ENCODE results near the gene HOXB8.
A peak's percentile ranks its signal among the peaks of the same experiment; 100 is the strongest.

Gene HOXB8

GRCh38 chr17:48621410-48622392 is 6.6 kb upstream of the HOXB8 start:
- TF ChIP-seq L3MBTL2 (conservative IDR thresholded peaks at IDR 0.05) (peak; percentile 20), LEF1 (IDR thresholded peaks at IDR 0.05; ENCODE audit: borderline replicate concordance) (no peak)
- ChIA-PET CTCF (interaction anchor here (0.6 to 2.1 kb wide), 7 partner anchors 15 to 462 kb away, joined by 3 to 8 read pairs (median 4); no protein-coding TSS in a partner anchor), POLR2A (interaction anchor here (0.8 to 2.7 kb wide), 8 partner anchors 7 to 459 kb away, joined by 3 to 9 read pairs (median 4); partner anchors contain the start of genes HOXB13 and HOXB8)
- DNase-seq (ENCODE audit: extremely low spot score) = no peak

- ChIA-PET CTCF (interaction anchor here (0.6 to 1.8 kb wide), 6 partner anchors 16 to 405 kb away, joined by 3 to 8 read pairs (median 4); no protein-coding TSS in a partner anchor), POLR2A (interaction anchor here (0.8 to 2.7 kb wide), 4 partner anchors 12 to 458 kb away, joined by 3 to 7 read pairs (median 3); no protein-coding TSS in a partner anchor)
- 0 out of 2 replicates have a peak, but pooled peaks have one; percentile 79 for TF ChIP-seq HDGF (IDR thresholded peaks at IDR 0.05; ENCODE audit: borderline replicate concordance)
- TF ChIP-seq CTBP1 (IDR thresholded peaks at IDR 0.05; ENCODE audit: borderline replicate concordance) = 0 out of 2 replicates have a peak, but pooled peaks have one; percentile 18
- no peak for TF ChIP-seq FOXK2 (IDR thresholded peaks at IDR 0.05)
- no peak for DNase-seq (ENCODE audit: extremely low spot score)
Observed at GRCh38 chr17:48620461-48621139, 5.5 kb upstream of the HOXB8 start.

GRCh38 chr17:48619826-48620449 is 4.8 kb upstream of the HOXB8 start:
- TF ChIP-seq FOXA1 (IDR thresholded peaks at IDR 0.05) (no peak), PKNOX1 (IDR thresholded peaks at IDR 0.05) (no peak), TARDBP (IDR thresholded peaks at IDR 0.05) (no peak), FOXM1 (IDR thresholded peaks at IDR 0.05; ENCODE audit: borderline replicate concordance) (no peak), LEF1 (IDR thresholded peaks at IDR 0.05; ENCODE audit: borderline replicate concordance) (no peak)
- ChIA-PET POLR2A (interaction anchor here (1.0 to 2.7 kb wide), 4 partner anchors 11 to 404 kb away, joined by 3 to 7 read pairs (median 4); no protein-coding TSS in a partner anchor), CTCF (interaction anchor here (0.6 to 1.8 kb wide), 2 partner anchors 17 to 226 kb away, joined by 3 to 8 read pairs; no protein-coding TSS in a partner anchor)
- DNase-seq (ENCODE audit: extremely low spot score) = no peak

DNA sequence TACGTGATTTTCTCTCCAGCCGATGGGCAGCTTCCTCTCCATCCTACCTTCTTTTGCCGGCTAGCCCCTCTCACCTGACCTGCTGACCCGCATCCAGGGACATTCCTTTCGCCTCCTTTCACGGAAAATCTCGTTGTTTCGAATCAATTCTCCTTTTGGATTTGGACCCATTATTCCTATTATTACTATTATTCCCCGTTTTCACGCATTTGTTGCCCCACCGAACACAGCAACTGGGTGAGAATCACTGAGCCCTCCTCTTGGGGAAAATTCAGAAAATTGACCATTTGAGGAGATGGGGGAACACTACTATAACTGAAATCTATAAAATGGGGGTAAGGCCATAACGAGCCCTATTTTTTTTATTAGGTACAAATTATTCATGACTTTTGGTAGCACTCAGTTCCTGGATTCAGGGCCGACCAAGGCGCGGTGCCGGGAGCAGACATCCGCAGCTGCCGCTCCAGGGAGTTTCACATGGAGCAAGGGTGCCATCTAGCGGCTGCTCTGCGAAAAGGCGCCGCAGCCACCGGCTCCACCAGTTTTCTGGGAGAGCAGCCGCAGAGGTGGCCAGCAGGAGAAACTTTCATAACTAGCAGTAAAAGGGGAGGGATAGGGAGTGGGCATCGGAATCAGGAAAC is 3.3 kb upstream of the HOXB8 start:
- ChIA-PET CTCF (interaction anchor here (0.6 to 1.9 kb wide), 15 partner anchors 10 to 476 kb away, joined by 3 to 5 read pairs (median 4); partner anchors contain the start of gene HOXB5), POLR2A (interaction anchor here (0.6 kb wide), 1 partner anchor 204 kb away, joined by 3 read pairs; no protein-coding TSS in a partner anchor)
- peak; percentile 81 for DNase-seq (ENCODE audit: extremely low spot score)

DNA sequence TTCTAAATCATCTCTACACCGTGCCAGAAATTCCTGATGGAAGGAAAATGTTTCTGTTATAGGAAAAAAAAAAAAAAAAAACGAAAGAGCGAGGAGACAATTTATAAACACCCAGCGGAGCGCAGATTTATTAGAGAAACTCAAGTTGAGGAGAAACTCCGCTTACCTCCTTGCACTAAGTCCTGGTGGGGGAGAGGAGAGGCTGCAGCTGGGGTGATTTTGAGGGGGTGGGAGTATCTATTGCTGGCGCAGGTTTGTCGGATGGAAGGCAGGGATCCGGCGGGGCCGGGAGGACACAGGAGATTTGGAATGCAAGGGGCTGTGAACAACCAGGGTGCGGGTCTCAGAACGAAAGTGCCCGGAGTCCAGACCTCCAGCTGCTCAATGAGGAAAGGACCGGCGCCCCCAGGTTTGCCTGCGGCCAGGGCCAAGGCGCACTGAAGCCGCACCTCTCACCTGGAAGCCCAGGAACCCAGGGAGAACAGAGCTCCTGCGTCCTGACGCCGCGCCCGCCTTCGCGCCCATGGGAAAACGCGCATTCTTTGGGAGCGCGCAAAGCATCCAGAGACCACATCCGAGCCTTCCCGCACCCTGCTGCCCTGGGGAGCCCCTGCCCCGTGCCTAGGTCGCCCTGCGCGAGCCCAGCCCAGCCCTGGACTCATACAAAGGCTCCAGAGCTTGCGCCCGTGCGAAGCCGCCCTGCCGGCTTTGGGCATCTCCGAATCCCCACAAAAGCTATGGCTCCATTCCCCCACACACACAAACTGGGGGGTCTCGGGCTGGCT is 2.6 kb upstream of the HOXB8 start:
- TF ChIP-seq ELF4 (IDR thresholded peaks at IDR 0.05) = no peak
- no peak for TF ChIP-seq CTBP1 (IDR thresholded peaks at IDR 0.05; ENCODE audit: borderline replicate concordance)
- no peak for TF ChIP-seq L3MBTL2 (conservative IDR thresholded peaks at IDR 0.05)
- no peak for TF ChIP-seq FOXA1 (IDR thresholded peaks at IDR 0.05)
- TF ChIP-seq BHLHE40 (IDR thresholded peaks at IDR 0.05; ENCODE audit: borderline replicate concordance) = no peak
- TF ChIP-seq FOXM1 (IDR thresholded peaks at IDR 0.05; ENCODE audit: borderline replicate concordance) = no peak
- no peak for TF ChIP-seq HDGF (IDR thresholded peaks at IDR 0.05; ENCODE audit: borderline replicate concordance)
- no peak for TF ChIP-seq SUZ12 (IDR thresholded peaks at IDR 0.05)
- TF ChIP-seq NFRKB (IDR thresholded peaks at IDR 0.05) = no peak
- no peak; the same call in 1 of the 2 replicates for TF ChIP-seq ZNF384 (IDR thresholded peaks at IDR 0.05)
- no peak for TF ChIP-seq LEF1 (IDR thresholded peaks at IDR 0.05; ENCODE audit: borderline replicate concordance)
- TF ChIP-seq TARDBP (IDR thresholded peaks at IDR 0.05) = no peak
- TF ChIP-seq FOXK2 (IDR thresholded peaks at IDR 0.05) = no peak
- ChIA-PET POLR2A (interaction anchor here (0.6 kb wide), 1 partner anchor 203 kb away, joined by 3 read pairs; no protein-coding TSS in a partner anchor), CTCF (interaction anchor here (0.7 to 1.9 kb wide), 10 partner anchors 19 to 355 kb away, joined by 3 to 5 read pairs (median 4); partner anchors contain the start of gene HOXB5)
- no peak for DNase-seq (ENCODE audit: extremely low spot score)

More for the DNA sequence above, 3.3 kb upstream of the HOXB8 start:
- no peak for TF ChIP-seq ARNT (IDR thresholded peaks at IDR 0.05)
- no peak for TF ChIP-seq L3MBTL2 (conservative IDR thresholded peaks at IDR 0.05)
- no peak for TF ChIP-seq LEF1 (IDR thresholded peaks at IDR 0.05; ENCODE audit: borderline replicate concordance)
- no peak for TF ChIP-seq BHLHE40 (IDR thresholded peaks at IDR 0.05; ENCODE audit: borderline replicate concordance)
- TF ChIP-seq NFRKB (IDR thresholded peaks at IDR 0.05) = no peak
